Thyroid gland (tissue), 4 donors: ENCODE results near the gene GP1BA.

ENCODE experiments used
- POLR2A ChIP-seq, 2 donors: fragments of 450-650 bp; IDR thresholded peaks; one replicate each; pipeline ENCODE4 v1.6.1; 2017; ENCODE audit warnings: antibody characterized with exemption in 2 of 2, mild to moderate bottlenecking in 2 of 2, moderate library complexity in 1 of 2
- TF ChIP-seq, protein P1 (sequence below), 6 experiments: fragments of 200-600 bp in 3 of 6; fragments of 450-650 bp in 3 of 6; sonication (generic) in 3 of 6; IDR thresholded peaks; one replicate each; pipeline ENCODE4 v1.5.1; 2016 to 2019; ENCODE audit warnings: antibody characterized with exemption in 6 of 6, mild to moderate bottlenecking in 2 of 6, inconsistent platforms in 1 of 6, moderate library complexity in 1 of 6

DNA sequence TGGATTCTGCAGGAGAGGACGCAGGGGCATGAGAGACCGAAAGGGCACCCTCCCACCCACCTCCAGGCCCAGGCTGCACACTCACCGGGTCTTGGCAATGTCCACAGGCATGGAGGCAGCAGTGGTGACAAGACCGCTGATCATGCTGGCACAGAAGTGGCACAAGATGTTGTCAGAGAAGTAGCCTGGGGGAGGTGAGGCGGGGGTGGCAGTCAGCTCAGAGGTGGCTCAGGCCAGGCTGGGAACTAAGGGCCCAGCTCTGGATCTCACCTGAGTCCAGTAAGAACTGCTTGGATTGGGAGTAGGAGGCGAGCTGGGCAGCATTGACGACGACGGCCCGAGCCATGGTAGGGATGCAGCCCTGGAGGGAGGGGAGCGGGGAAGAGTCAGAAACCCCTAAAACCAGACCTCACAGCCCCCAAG, 6.0 kb downstream of the GP1BA start:
- TF ChIP-seq, protein P1, sequence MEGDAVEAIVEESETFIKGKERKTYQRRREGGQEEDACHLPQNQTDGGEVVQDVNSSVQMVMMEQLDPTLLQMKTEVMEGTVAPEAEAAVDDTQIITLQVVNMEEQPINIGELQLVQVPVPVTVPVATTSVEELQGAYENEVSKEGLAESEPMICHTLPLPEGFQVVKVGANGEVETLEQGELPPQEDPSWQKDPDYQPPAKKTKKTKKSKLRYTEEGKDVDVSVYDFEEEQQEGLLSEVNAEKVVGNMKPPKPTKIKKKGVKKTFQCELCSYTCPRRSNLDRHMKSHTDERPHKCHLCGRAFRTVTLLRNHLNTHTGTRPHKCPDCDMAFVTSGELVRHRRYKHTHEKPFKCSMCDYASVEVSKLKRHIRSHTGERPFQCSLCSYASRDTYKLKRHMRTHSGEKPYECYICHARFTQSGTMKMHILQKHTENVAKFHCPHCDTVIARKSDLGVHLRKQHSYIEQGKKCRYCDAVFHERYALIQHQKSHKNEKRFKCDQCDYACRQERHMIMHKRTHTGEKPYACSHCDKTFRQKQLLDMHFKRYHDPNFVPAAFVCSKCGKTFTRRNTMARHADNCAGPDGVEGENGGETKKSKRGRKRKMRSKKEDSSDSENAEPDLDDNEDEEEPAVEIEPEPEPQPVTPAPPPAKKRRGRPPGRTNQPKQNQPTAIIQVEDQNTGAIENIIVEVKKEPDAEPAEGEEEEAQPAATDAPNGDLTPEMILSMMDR (IDR thresholded peaks at IDR 0.05) = no peak
- TF ChIP-seq POLR2A (IDR thresholded peaks at IDR 0.05) = no peak
